Left lung (tissue), 10 donors: Measurements from ENCODE around the gene HDAC7. TPM values are rescaled to one million over a fixed set of nuclear protein-coding genes. Genes with fewer than 3 reads are reported as not detected.
A peak's percentile ranks its signal among the peaks of the same experiment; 100 is the strongest.

Experiments
- ATAC-seq: fragments of 200-7000 bp; cut with Tn5 transposase; one replicate; pipeline ENCODE4 v1.9.1; 2020; ENCODE audit warnings: moderate library complexity
- DNase-seq, 4 donors: peaks; one replicate each; pipeline ENCODE4 v3.0.0-alpha.2; 2013 to 2020
- H3K27ac ChIP-seq, 2 donors: fragments of 200-600 bp; sonication (generic) in 1 of 2; one replicate each; pipeline versions ENCODE4 v1.5.0 to v1.8.0; 2020 to 2021
- H3K27me3 ChIP-seq, 2 donors: fragments of 200-600 bp; sonication (generic) in 1 of 2; one replicate each; pipeline versions ENCODE4 v1.5.0 to v1.8.0; 2020 to 2021
- H3K36me3 ChIP-seq, 2 donors: fragments of 200-600 bp; sonication (generic) in 1 of 2; one replicate each; pipeline versions ENCODE4 v1.5.0 to v1.8.0; 2020 to 2021
- H3K4me1 ChIP-seq, 2 donors: fragments of 200-600 bp; one replicate each; pipeline ENCODE4 v1.8.0; 2021
- H3K4me3 ChIP-seq, 2 donors: fragments of 200-600 bp; sonication (generic) in 1 of 2; one replicate each; pipeline versions ENCODE4 v1.5.0 to v1.8.0; 2020 to 2021; ENCODE audit warnings: mild to moderate bottlenecking in 1 of 2
- H3K9me3 ChIP-seq, 2 donors: fragments of 200-600 bp; sonication (generic) in 1 of 2; one replicate each; pipeline versions ENCODE4 v1.5.0 to v1.8.0; 2020 to 2021
- CTCF ChIP-seq, 2 donors: fragments of 200-600 bp; sonication (generic) in 1 of 2; IDR thresholded peaks; one replicate each; pipeline versions ENCODE4 v1.5.0 to v1.8.0; 2021; ENCODE audit warnings: antibody characterized with exemption in 2 of 2
- intact Hi-C, 2 donors: fragments of 100-400 bp; cut with DNase I; formaldehyde crosslinking; loops; one replicate each; pipeline versions ENCODE4 v1.11.2 to v1.14.2; 2022
- polyA plus RNA-seq, 6 donors: library from polyadenylated mRNA; unstranded; fragments of 120-200 nt; gene quantifications; one replicate each; pipeline ENCODE4 v1.2.1, GENCODE V29; 2013; ENCODE audit not compliant: insufficient read length in 6 of 6
- total RNA-seq, 2 donors: library from RNA; stranded (reverse); fragmentation: NEBNext Ultra II Directional; extraction: Animal tissue kit (Norgen Biotek cat#: 25700); gene quantifications; one replicate each; pipeline ENCODE4 v1.2.1, GENCODE V29; 2021
- donor health status: DM: no; HTN: yes; CAD: no.
- donor health status: DM: no; HTN: no; CAD: no.

The HDAC7 gene
- total and polyA plus RNA-seq, 8 donors: 69.1 to 115 (median 84.1) TPM

- intact Hi-C loops: no loop called here
- Histone ChIP-seq H3K4me3 (no peak overlapping the region), H3K4me1 (peaks cover 13 to 84% of the 10 kb centered on the region in 2 donors), H3K27ac (peak overlapping the region; percentile 58 to 78), H3K9me3 (no peaks in the 10 kb centered on the region), H3K36me3 (no peaks in the 10 kb centered on the region), H3K27me3 (no peaks in the 10 kb centered on the region)
- DNase-seq: no peak
- ATAC-seq: no peak
- no peak for TF ChIP-seq CTCF (IDR thresholded peaks at IDR 0.05)
Observed at GRCh38 chr12:47829584-47829983, 9.9 kb upstream of the HDAC7 start.

- Histone ChIP-seq H3K27me3 (no peaks in the 10 kb centered on the region), H3K4me3 (no peak overlapping the region), H3K36me3 (no peaks in the 10 kb centered on the region), H3K4me1 (peaks cover 19 to 84% of the 10 kb centered on the region in 2 donors), H3K9me3 (no peaks in the 10 kb centered on the region), H3K27ac (peak overlapping the region; percentile 58 to 78)
- ATAC-seq (peak; percentile 81), DNase-seq (peak in 3 of 4 donors; percentile 80 to 89 (median 86))
- TF ChIP-seq CTCF (IDR thresholded peaks at IDR 0.05): no peak
- intact Hi-C loops: no loop called here
Observed at GRCh38 chr12:47828976-47829482, 9.3 kb upstream of the HDAC7 start.

GRCh38 chr12:47828008-47828975 lies 8.6 kb upstream of the HDAC7 start:
- Histone ChIP-seq H3K36me3 (no peaks in the 10 kb centered on the region), H3K9me3 (no peaks in the 10 kb centered on the region), H3K27ac (peak overlapping the region; percentile 58 to 78), H3K4me1 (peaks cover 20 to 91% of the 10 kb centered on the region in 2 donors), H3K27me3 (no peaks in the 10 kb centered on the region), H3K4me3 (no peak overlapping the region)
- intact Hi-C loops: no loop called here
- ATAC-seq (peak; percentile 0), DNase-seq (no peak)
- TF ChIP-seq CTCF (IDR thresholded peaks at IDR 0.05): no peak

GRCh38 chr12:47825173-47825639 lies 5.5 kb upstream of the HDAC7 start:
- peak in 3 of 4 donors; percentile 70 to 77 (median 72) for DNase-seq
- no peak for TF ChIP-seq CTCF (IDR thresholded peaks at IDR 0.05)
- ATAC-seq: peak; percentile 56
- no peaks in the 10 kb centered on the region for H3K27me3 ChIP-seq
- peak overlapping the region; percentile 81 to 92 for H3K27ac ChIP-seq
- no peaks in the 10 kb centered on the region for H3K9me3 ChIP-seq
- H3K4me3 ChIP-seq: no peak overlapping the region
- no peaks in the 10 kb centered on the region for H3K36me3 ChIP-seq
- H3K4me1 ChIP-seq: peaks cover 42 to 98% of the 10 kb centered on the region in 2 donors
- intact Hi-C loops: no loop called here

- Histone ChIP-seq H3K27me3 (no peaks in the 10 kb centered on the region), H3K9me3 (no peaks in the 10 kb centered on the region), H3K36me3 (no peaks in the 10 kb centered on the region), H3K27ac (peak overlapping the region; percentile 81 to 92), H3K4me3 (no peak overlapping the region), H3K4me1 (peaks cover 42 to 93% of the 10 kb centered on the region in 2 donors)
- ATAC-seq (no peak), DNase-seq (no peak)
- TF ChIP-seq CTCF (IDR thresholded peaks at IDR 0.05): no peak
- intact Hi-C loops: no loop called here
Observed at GRCh38 chr12:47824635-47825034, 4.9 kb upstream of the HDAC7 start.
